SJCRH30 (cell line): ENCODE data around the gene MPP2. TPM values are rescaled to one million over a fixed set of nuclear protein-coding genes. Genes with fewer than 3 reads are reported as not detected.

Source experiments
- DNase-seq, 2 experiments: peaks; one replicate each; pipeline ENCODE4 v3.0.0-alpha.2; 2015 to 2020
- H3K27ac ChIP-seq: fragments of 250-450 bp; sonication (Bioruptor Pico); 2 replicates; pipeline ENCODE4 v1.5.1; 2020; ENCODE audit warnings: mild to moderate bottlenecking, moderate library complexity
- H3K27me3 ChIP-seq: fragments of 250-450 bp; sonication (Bioruptor Pico); 2 replicates; pipeline ENCODE4 v1.5.1; 2020; ENCODE audit warnings: mild to moderate bottlenecking, moderate library complexity
- H3K36me3 ChIP-seq: fragments of 250-450 bp; sonication (Bioruptor Pico); 2 replicates; pipeline ENCODE4 v1.5.1; 2020; ENCODE audit warnings: mild to moderate bottlenecking, moderate library complexity
- H3K4me1 ChIP-seq: fragments of 250-450 bp; sonication (Bioruptor Pico); 2 replicates; pipeline ENCODE4 v1.5.1; 2020; ENCODE audit warnings: mild to moderate bottlenecking, moderate library complexity
- H3K4me3 ChIP-seq: fragments of 250-450 bp; sonication (Bioruptor Pico); 2 replicates; pipeline ENCODE4 v1.5.1; 2020; ENCODE audit warnings: mild to moderate bottlenecking, moderate library complexity
- H3K9me3 ChIP-seq: fragments of 250-450 bp; sonication (Bioruptor Pico); replicated peaks from 2 replicates; pipeline ENCODE4 v1.5.1; 2020; ENCODE audit warnings: mild to moderate bottlenecking, moderate library complexity
- total RNA-seq: library from RNA; depleted of rRNA; stranded (reverse); fragments of >200 nt; shearing (Covaris generic); gene quantifications from 2 replicates; pipeline ENCODE4 v1.2.3, GENCODE V29; 2014

Gene MPP2
- total RNA-seq, 1 experiment from 2014 or later, result 17.4 TPM

GRCh38 chr17:43916385-43916784 is 9.0 kb upstream of the MPP2 start:
- Histone ChIP-seq H3K9me3 (no peaks in the 10 kb centered on the region), H3K27me3 (peaks cover 32% of the 10 kb centered on the region), H3K4me3 (no peak overlapping the region), H3K36me3 (no peaks in the 10 kb centered on the region), H3K4me1 (no peaks in the 10 kb centered on the region), H3K27ac (no peak overlapping the region)
- no peak for DNase-seq

- H3K36me3 ChIP-seq, result no peaks in the 10 kb centered on the region
- no peak for DNase-seq
- H3K4me3 ChIP-seq, result no peak overlapping the region
- H3K4me1 ChIP-seq, result no peaks in the 10 kb centered on the region
- H3K9me3 ChIP-seq, result no peaks in the 10 kb centered on the region
- H3K27ac ChIP-seq, result no peak overlapping the region
- H3K27me3 ChIP-seq, result peaks cover 29% of the 10 kb centered on the region
Observed at GRCh38 chr17:43915559-43915958, 8.2 kb upstream of the MPP2 start.

- Histone ChIP-seq H3K4me1 (no peaks in the 10 kb centered on the region), H3K4me3 (no peak overlapping the region), H3K9me3 (no peaks in the 10 kb centered on the region), H3K27ac (no peak overlapping the region), H3K36me3 (no peaks in the 10 kb centered on the region), H3K27me3 (peaks cover 27% of the 10 kb centered on the region)
- no peak for DNase-seq
Observed at GRCh38 chr17:43914451-43914850, 7.1 kb upstream of the MPP2 start.

DNA sequence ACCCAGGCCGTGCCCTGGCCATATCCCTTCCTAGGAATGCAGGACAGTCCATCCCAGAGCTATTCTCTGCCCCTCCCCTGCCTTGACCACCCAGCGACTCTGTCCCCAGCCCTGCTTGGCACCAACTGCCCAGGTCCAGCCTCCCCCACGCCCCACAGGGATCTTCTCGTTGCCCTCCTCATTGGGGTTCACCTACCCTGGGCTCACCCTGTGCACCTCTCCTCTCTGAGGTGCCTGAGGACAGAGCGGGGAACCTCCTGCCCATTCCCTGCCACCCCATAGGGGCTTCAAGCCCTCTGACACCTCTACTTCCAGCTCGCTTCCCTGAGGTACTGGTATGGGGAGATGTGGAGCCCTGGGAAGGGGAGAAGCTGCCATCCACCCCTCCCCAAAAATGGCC is 6.2 kb upstream of the MPP2 start:
- Histone ChIP-seq H3K9me3 (no peaks in the 10 kb centered on the region), H3K27me3 (peaks cover 28% of the 10 kb centered on the region)

GRCh38 chr17:43912635-43913304 is 5.4 kb upstream of the MPP2 start:
- H3K9me3 ChIP-seq, result no peaks in the 10 kb centered on the region
- H3K4me1 ChIP-seq, result no peaks in the 10 kb centered on the region
- H3K4me3 ChIP-seq, result no peak overlapping the region
- no peak overlapping the region for H3K27ac ChIP-seq
- H3K27me3 ChIP-seq, result peaks cover 33% of the 10 kb centered on the region
- H3K36me3 ChIP-seq, result no peaks in the 10 kb centered on the region
- DNase-seq, result no peak

More for the DNA sequence above, 6.2 kb upstream of the MPP2 start:
- no peak overlapping the region for H3K4me3 ChIP-seq
- no peaks in the 10 kb centered on the region for H3K36me3 ChIP-seq
- H3K4me1 ChIP-seq, result no peaks in the 10 kb centered on the region
- no peak overlapping the region for H3K27ac ChIP-seq
- no peak for DNase-seq

GRCh38 chr17:43911904-43912303 is 4.6 kb upstream of the MPP2 start:
- Histone ChIP-seq H3K36me3 (no peaks in the 10 kb centered on the region), H3K4me3 (no peak overlapping the region), H3K27me3 (peaks cover 33% of the 10 kb centered on the region), H3K27ac (no peak overlapping the region), H3K9me3 (no peaks in the 10 kb centered on the region), H3K4me1 (no peaks in the 10 kb centered on the region)
- no peak for DNase-seq

- no peaks in the 10 kb centered on the region for H3K36me3 ChIP-seq
- DNase-seq, result no peak
- H3K27ac ChIP-seq, result no peak overlapping the region
- H3K4me3 ChIP-seq, result no peak overlapping the region
- peaks cover 10% of the 10 kb centered on the region for H3K4me1 ChIP-seq
- no peaks in the 10 kb centered on the region for H3K9me3 ChIP-seq
- H3K27me3 ChIP-seq, result peaks cover 26% of the 10 kb centered on the region
Observed at GRCh38 chr17:43909537-43910231, 2.3 kb upstream of the MPP2 start.

DNA sequence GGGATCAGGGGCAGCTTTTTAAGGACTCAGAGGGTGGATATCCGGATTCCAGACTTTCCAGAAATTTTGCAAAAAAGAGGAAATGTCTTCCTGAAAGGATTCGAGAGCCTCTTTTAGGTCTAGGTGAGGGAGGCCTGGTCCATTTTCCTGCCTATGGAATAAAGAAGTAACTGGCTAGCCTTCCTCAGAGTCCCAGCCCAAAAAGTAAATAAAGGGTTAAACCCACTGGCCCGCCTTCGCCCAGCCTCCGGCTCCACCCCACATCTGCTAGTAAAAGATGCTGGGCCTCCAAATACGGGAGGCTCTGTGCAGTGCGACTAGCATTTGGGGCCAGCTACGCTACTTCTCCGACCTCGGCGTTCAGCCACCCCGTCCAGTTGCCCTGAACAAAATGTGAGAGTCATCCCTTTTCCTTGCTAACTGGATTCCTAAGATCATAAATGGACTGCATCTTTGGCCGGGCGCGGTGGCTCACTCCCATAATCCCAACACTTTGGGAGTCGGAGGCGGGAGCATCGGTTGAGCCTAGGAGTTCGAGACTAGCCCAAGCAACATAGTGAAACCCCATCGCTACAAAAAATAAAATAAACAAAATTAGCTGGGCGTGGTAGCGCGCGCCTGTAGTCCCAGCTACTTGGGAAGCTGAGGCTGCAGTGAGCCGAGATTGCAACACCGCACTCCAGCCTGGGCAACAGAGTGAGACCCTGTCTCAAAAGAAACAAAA is 824 bp upstream of the MPP2 start:
- peak; percentile 81 to 86 for DNase-seq
- Histone ChIP-seq H3K27ac (no peak overlapping the region), H3K4me3 (peak overlapping the region; percentile 55), H3K9me3 (no peaks in the 10 kb centered on the region), H3K4me1 (peaks cover 10% of the 10 kb centered on the region), H3K27me3 (peaks cover 14% of the 10 kb centered on the region), H3K36me3 (no peaks in the 10 kb centered on the region)

GRCh38 chr17:43906951-43907424 is 348 bp downstream of the MPP2 start:
- Histone ChIP-seq H3K27me3 (peaks cover 9% of the 10 kb centered on the region), H3K27ac (no peak overlapping the region), H3K4me1 (peaks cover 13% of the 10 kb centered on the region), H3K4me3 (peak overlapping the region; percentile 55), H3K36me3 (no peaks in the 10 kb centered on the region), H3K9me3 (no peaks in the 10 kb centered on the region)
- no peak for DNase-seq

- Histone ChIP-seq H3K27ac (no peak overlapping the region), H3K36me3 (no peaks in the 10 kb centered on the region), H3K9me3 (no peaks in the 10 kb centered on the region), H3K4me3 (peak overlapping the region; percentile 55), H3K27me3 (peaks cover 9% of the 10 kb centered on the region), H3K4me1 (peaks cover 20% of the 10 kb centered on the region)
- peak; percentile 82 to 83 for DNase-seq
Observed at GRCh38 chr17:43905985-43906852, 1.1 kb downstream of the MPP2 start.

DNA sequence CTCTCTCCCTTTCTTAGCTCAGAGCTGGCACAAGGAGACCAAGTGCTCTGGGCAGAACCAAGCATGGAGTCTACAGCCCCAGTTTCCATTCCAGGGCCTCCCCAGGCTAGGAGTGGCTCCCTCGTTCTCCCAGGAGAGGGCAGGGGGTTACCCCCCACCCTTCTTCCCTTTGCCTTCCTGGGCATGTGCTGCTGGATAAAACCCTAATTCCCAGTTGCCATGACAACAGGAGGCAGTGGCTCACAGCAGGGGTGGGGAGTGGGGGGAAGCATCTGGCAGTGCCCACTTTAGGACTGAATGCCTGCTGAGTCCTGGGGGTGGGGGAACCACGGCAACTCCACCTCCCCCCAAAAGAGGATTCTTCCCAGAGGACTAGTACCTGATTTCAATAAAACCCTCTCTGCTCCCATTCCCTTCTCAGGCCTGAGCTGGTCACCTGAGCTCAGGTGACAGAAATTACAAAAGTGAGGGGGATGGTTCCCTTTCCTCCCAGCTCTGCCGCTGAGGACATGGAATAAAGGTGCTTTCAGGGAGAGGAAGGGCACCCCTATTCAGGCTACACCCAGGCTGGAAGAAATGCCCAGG is 1.8 kb downstream of the MPP2 start:
- no peak overlapping the region for H3K27ac ChIP-seq
- peaks cover 9% of the 10 kb centered on the region for H3K27me3 ChIP-seq

GRCh38 chr17:43901861-43902589 is 5.3 kb downstream of the MPP2 start:
- peaks cover 24% of the 10 kb centered on the region for H3K4me1 ChIP-seq
- no peak overlapping the region for H3K27ac ChIP-seq
- no peaks in the 10 kb centered on the region for H3K36me3 ChIP-seq
- no peak overlapping the region for H3K4me3 ChIP-seq
- H3K9me3 ChIP-seq, result no peaks in the 10 kb centered on the region
- no peaks in the 10 kb centered on the region for H3K27me3 ChIP-seq
- peak in 1 of 2 experiments; percentile 61 for DNase-seq

More for the DNA sequence above, 1.8 kb downstream of the MPP2 start:
- no peaks in the 10 kb centered on the region for H3K36me3 ChIP-seq
- no peaks in the 10 kb centered on the region for H3K9me3 ChIP-seq
- peaks cover 24% of the 10 kb centered on the region for H3K4me1 ChIP-seq
- peak overlapping the region; percentile 55; the same call in 1 of the 2 replicates for H3K4me3 ChIP-seq
- DNase-seq, result peak in 1 of 2 experiments; percentile 27

DNA sequence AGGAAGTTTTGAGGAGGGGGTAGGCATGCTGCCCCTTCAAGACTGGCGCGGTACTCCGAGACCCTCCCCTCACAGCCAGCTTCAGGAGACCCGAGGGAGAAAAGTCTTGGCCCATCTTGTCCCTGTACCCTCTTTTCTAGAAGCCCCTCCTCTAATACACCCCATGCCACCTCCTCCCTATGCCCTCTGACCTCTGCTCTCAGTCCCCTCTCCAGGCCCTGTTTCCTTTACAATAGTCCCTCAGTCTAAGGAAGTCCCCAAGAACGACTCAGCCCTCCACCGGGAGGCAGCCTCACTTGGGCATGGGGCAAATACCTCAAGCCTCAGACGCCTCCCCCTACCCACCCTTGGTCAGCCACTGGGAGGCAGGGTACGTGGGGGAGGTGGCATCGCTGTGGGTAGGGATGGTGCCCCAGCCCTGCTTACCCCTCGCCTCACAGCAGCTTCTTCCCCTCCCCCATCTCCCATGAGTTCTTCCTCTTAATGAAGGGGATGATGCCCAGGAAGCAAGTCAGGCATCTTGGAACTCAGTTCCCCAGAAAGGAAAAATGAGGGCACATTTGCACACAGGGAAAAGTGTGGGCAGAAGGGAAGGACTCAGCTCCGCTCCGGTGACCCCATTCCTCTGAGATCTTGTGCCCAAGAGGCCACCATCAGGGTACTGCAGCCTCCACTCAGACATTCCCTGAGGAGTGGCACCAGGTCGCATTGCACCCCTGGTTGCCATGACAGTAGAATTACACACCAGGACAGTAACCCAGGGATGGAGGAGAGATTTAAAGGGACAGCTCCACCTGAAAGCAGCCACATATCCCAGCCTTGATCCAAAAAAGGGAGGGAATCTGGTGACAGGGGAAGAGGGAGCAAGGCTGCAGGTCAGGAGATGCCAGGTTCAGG is 6.2 kb downstream of the MPP2 start:
- Histone ChIP-seq H3K4me3 (peak overlapping the region; percentile 64), H3K9me3 (no peaks in the 10 kb centered on the region), H3K36me3 (no peaks in the 10 kb centered on the region), H3K27me3 (no peaks in the 10 kb centered on the region), H3K4me1 (peaks cover 21% of the 10 kb centered on the region), H3K27ac (no peak overlapping the region)
- peak in 1 of 2 experiments; percentile 32 for DNase-seq
